Measurements from ENCODE around the gene FAT3. TPM values are rescaled to one million over a fixed set of nuclear protein-coding genes. Genes with fewer than 3 reads are reported as not detected.

The FAT3 gene
- total RNA-seq, 1 donor from 2014 or later: 11.9 TPM

DNA sequence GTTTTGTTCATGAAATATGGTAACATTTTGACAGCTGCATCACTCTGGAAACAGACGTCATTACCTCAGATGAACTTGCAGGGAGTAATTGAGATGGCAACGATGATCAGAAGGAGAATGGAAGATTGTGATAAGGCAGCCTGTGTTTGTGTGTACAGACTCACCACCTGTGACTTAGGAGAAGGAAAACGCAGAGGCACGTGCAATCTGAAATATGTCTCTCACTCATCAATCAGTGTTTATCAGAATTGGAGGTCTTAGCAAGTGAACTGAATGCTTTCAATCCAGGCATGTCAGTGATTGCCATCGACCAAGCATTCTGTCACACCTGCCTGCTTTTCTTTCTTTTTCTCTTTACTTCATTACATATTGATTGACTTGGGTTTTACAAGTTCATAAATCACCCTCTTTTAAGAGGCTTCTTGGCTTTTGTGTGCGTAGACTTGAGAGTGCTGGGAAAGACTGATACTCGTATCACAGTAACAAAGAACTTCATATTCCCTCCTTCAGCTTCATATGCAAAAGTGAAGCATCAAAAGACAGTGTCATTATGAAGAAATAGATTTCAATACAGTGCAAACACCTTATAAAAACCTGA, 24.6 kb downstream of the FAT3 start:
- Mint-ChIP-seq H3K27me3 (peaks cover 5% of the 10 kb centered on the region), H3K9me3 (ENCODE audit: low read depth) (no peaks in the 10 kb centered on the region), H3K27ac (no peak overlapping the region), H3K4me3 (ENCODE audit: low read depth) (peak overlapping the region; percentile 12), H3K36me3 (ENCODE audit: insufficient read depth) (peaks cover 1% of the 10 kb centered on the region), H3K4me1 (ENCODE audit: low read depth) (peaks cover 11% of the 10 kb centered on the region)
- TF ChIP-seq, protein P1, sequence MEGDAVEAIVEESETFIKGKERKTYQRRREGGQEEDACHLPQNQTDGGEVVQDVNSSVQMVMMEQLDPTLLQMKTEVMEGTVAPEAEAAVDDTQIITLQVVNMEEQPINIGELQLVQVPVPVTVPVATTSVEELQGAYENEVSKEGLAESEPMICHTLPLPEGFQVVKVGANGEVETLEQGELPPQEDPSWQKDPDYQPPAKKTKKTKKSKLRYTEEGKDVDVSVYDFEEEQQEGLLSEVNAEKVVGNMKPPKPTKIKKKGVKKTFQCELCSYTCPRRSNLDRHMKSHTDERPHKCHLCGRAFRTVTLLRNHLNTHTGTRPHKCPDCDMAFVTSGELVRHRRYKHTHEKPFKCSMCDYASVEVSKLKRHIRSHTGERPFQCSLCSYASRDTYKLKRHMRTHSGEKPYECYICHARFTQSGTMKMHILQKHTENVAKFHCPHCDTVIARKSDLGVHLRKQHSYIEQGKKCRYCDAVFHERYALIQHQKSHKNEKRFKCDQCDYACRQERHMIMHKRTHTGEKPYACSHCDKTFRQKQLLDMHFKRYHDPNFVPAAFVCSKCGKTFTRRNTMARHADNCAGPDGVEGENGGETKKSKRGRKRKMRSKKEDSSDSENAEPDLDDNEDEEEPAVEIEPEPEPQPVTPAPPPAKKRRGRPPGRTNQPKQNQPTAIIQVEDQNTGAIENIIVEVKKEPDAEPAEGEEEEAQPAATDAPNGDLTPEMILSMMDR (IDR thresholded peaks at IDR 0.05; ENCODE audit: unreplicated experiment): no peak
- no peak for DNase-seq (ENCODE audit: low spot score, unreplicated experiment)

DNA sequence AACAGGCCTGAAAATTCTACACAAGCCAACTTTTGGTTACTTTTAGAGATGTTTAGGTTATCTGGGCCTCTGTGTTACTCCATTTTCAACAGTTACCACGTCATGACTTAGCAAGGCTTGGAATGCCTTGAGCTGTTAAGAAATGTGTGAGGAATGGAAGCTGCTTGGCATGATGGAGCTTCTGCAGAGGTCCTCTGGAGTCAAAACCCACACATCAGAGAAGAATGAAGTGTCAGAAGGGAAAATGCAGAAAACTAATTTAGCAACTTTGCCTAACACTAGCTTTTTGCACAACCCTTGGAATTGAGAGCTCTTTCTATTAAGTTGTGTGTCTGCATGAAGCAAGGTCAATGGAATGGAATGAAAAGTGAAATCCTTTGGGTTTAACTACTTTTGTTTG, 27.4 kb downstream of the FAT3 start:
- peaks cover 11% of the 10 kb centered on the region for H3K4me1 Mint-ChIP-seq (ENCODE audit: low read depth)
- TF ChIP-seq, protein P1 (IDR thresholded peaks at IDR 0.05; ENCODE audit: unreplicated experiment): no peak
- no peak for DNase-seq (ENCODE audit: low spot score, unreplicated experiment)
- no peaks in the 10 kb centered on the region for H3K9me3 Mint-ChIP-seq (ENCODE audit: low read depth)
- H3K27me3 Mint-ChIP-seq: peaks cover 5% of the 10 kb centered on the region
- no peak overlapping the region for H3K4me3 Mint-ChIP-seq (ENCODE audit: low read depth)
- H3K36me3 Mint-ChIP-seq (ENCODE audit: insufficient read depth): no peaks in the 10 kb centered on the region
- no peak overlapping the region for H3K27ac Mint-ChIP-seq

DNA sequence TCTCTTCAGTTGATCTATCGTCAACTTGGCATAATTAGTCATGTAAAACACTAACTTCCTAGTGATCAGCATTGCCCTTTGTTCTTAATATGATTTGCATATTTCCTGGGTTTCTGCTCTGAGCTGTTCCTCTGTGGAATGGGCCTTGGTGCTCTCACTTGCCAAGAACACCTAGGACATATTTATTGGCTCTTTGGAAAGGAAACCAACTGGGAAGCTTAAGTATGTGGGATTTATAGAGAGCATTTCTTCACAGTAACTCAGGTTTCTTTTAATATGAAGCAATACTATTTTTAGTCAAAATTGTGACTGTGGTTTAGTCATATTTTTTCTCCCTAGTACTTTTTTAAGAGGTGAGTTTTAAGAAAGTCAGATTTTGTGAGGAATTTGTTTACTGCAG, 28.8 kb downstream of the FAT3 start:
- Mint-ChIP-seq H3K4me1 (ENCODE audit: low read depth) (peaks cover 9% of the 10 kb centered on the region), H3K27me3 (peaks cover 5% of the 10 kb centered on the region), H3K27ac (no peak overlapping the region)

DNA sequence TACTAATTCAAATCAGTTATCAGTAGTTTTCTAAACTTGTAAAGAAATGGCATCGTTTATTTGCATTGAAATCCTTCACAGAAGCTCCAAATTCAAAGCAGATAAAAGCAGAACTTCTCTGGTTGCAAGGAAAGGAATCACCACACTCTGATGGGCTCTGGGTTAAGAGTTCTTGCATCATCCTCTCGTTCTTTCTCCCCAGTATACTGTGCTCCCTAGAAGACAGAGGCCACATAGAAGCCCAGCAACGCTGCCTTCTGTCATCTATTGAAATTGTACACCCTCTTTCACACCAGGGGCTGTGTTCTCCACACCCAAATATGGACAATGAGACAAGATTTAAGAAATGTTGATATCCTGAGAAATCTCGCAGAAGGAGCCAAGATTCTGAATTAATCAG, 29.3 kb downstream of the FAT3 start:
- Mint-ChIP-seq H3K36me3 (ENCODE audit: insufficient read depth) (no peaks in the 10 kb centered on the region), H3K4me1 (ENCODE audit: low read depth) (peaks cover 8% of the 10 kb centered on the region), H3K9me3 (ENCODE audit: low read depth) (no peaks in the 10 kb centered on the region), H3K4me3 (ENCODE audit: low read depth) (no peak overlapping the region), H3K27me3 (peaks cover 5% of the 10 kb centered on the region), H3K27ac (no peak overlapping the region)
- no peak for DNase-seq (ENCODE audit: low spot score, unreplicated experiment)
- TF ChIP-seq, protein P1 (IDR thresholded peaks at IDR 0.05; ENCODE audit: unreplicated experiment): no peak

More for the DNA sequence above, 28.8 kb downstream of the FAT3 start:
- no peak for DNase-seq (ENCODE audit: low spot score, unreplicated experiment)
- H3K4me3 Mint-ChIP-seq (ENCODE audit: low read depth): no peak overlapping the region
- H3K36me3 Mint-ChIP-seq (ENCODE audit: insufficient read depth): no peaks in the 10 kb centered on the region
- H3K9me3 Mint-ChIP-seq (ENCODE audit: low read depth): no peaks in the 10 kb centered on the region
- TF ChIP-seq, protein P1 (IDR thresholded peaks at IDR 0.05; ENCODE audit: unreplicated experiment): no peak

DNA sequence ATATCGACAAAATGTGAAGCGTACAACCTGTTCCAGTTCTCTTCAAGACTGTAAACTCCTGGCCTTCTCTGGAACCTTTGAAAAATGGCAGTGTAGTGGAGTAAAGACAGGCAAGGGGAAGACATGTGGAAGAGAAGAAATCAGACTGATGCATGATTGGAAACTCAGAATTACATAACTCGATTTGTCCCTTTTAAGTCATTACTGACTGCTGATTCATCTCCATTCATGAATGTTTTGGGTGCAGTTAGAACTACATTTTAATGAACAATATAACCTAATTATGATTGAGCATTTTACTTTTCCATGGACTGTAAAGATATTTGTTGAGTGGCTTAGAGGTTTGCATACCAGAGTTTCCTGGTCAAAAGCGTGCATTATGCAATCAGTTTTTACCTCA, 32.9 kb downstream of the FAT3 start:
- H3K4me1 Mint-ChIP-seq (ENCODE audit: low read depth): peaks cover 1% of the 10 kb centered on the region
- no peak overlapping the region for H3K4me3 Mint-ChIP-seq (ENCODE audit: low read depth)
- no peaks in the 10 kb centered on the region for H3K9me3 Mint-ChIP-seq (ENCODE audit: low read depth)
- H3K27ac Mint-ChIP-seq: no peak overlapping the region
- TF ChIP-seq, protein P1 (IDR thresholded peaks at IDR 0.05; ENCODE audit: unreplicated experiment): no peak
- peaks cover 5% of the 10 kb centered on the region for H3K27me3 Mint-ChIP-seq
- DNase-seq (ENCODE audit: low spot score, unreplicated experiment): no peak
- no peaks in the 10 kb centered on the region for H3K36me3 Mint-ChIP-seq (ENCODE audit: insufficient read depth)

All from progenitor cell of endocrine pancreas (in vitro differentiated cells).